22Rv1 (cell line): Measurements from ENCODE around the gene TJP3.

Experiments used
- H3K27ac ChIP-seq: fragments of 450-650 bp; 2 replicates; pipeline ENCODE4 v1.5.1; 2017
- ZFX ChIP-seq: fragments of 450-650 bp; IDR thresholded peaks from 2 replicates; pipeline ENCODE4 v1.6.1; 2017; ENCODE audit warnings: antibody characterized with exemption, borderline replicate concordance
- TF ChIP-seq, protein P1 (sequence below): fragments of 450-650 bp; IDR thresholded peaks from 2 replicates; pipeline ENCODE4 v1.5.1; 2017; ENCODE audit warnings: mild to moderate bottlenecking

The TJP3 gene

DNA sequence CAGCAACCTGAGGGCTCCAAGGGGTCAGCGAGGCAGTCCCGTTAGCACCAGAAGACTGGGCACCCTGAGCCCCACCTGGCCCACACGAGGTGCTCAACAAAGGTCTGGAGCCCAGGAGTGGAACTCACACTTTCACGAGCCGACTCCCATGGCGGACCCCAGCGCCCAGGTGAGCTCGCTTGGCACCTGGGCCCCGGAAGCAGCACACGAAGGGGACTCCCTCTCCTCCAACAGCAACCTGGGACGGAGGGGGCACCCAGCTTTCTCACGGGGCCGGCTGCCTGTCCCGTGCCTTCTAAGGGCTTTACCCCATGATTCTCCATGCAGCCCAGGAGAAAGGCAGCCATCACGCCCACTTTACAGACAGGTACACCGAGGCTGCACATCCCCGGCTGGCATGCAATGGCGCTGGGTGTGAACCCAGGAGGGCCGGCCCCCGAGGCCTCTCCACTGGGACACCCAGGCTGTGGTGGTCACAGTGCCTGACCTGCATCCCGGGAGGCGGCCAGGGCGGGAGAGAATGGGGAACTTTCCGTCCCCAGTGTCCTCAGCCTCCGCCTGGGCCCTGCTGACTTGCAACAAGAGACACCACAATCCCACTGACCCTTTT lies 13.0 kb upstream of the TJP3 start:
- no peak for TF ChIP-seq ZFX
- TF ChIP-seq, protein P1, sequence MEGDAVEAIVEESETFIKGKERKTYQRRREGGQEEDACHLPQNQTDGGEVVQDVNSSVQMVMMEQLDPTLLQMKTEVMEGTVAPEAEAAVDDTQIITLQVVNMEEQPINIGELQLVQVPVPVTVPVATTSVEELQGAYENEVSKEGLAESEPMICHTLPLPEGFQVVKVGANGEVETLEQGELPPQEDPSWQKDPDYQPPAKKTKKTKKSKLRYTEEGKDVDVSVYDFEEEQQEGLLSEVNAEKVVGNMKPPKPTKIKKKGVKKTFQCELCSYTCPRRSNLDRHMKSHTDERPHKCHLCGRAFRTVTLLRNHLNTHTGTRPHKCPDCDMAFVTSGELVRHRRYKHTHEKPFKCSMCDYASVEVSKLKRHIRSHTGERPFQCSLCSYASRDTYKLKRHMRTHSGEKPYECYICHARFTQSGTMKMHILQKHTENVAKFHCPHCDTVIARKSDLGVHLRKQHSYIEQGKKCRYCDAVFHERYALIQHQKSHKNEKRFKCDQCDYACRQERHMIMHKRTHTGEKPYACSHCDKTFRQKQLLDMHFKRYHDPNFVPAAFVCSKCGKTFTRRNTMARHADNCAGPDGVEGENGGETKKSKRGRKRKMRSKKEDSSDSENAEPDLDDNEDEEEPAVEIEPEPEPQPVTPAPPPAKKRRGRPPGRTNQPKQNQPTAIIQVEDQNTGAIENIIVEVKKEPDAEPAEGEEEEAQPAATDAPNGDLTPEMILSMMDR, result no peak
- no peak overlapping the region for H3K27ac ChIP-seq

DNA sequence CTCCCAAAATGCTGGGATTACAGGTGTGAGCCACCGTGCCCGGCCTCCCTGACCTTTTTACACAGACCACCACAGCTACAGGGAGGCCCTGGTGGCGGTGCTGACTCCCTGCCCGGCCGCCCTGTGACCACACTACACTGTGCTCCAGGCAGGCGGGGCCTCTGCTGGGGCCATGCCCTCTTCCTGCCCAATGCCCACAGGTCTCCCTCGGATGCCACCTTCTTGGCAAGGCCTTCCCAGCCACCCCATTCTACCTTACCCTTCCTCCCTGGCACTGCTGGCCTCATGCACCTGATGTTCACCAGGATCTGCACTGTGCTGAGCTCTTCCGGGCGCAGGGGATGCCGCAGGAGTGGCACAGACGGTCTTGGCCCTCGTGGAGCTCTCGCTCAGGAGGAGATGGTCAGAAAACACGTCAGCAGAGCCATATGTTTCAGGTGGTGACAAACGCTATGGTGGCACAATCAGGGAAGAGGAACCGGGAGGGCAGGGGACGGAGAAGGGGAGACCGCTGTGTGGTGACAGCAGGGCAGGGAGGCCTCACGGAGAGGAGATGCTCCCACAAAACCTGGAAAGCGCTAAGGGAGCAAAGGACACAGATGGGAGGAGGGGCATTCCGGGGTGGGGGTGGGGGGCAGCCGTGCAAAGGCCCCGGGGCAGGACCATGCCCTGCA lies 12.1 kb upstream of the TJP3 start:
- H3K27ac ChIP-seq, result no peak overlapping the region
- TF ChIP-seq, protein P1, result no peak
- TF ChIP-seq ZFX, result no peak

DNA sequence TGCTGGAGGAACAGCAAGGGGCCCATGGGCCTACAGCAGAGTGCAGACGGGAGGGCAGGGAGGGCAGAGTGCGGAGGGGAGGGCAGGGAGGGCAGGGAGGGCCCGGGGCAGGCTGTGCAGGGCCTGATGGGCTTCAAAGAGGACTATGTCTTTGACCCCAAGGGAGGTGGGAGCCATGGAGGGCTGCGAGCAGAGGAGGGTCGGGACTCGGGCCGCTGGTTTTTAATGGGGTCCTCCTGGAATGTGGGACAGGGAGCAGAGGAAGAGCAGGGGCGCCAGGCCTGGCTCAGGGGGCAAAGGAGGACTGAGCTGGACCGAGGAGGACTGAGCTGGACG lies 11.6 kb upstream of the TJP3 start:
- TF ChIP-seq, protein P1, result no peak
- TF ChIP-seq ZFX, result no peak
- H3K27ac ChIP-seq, result no peak overlapping the region

DNA sequence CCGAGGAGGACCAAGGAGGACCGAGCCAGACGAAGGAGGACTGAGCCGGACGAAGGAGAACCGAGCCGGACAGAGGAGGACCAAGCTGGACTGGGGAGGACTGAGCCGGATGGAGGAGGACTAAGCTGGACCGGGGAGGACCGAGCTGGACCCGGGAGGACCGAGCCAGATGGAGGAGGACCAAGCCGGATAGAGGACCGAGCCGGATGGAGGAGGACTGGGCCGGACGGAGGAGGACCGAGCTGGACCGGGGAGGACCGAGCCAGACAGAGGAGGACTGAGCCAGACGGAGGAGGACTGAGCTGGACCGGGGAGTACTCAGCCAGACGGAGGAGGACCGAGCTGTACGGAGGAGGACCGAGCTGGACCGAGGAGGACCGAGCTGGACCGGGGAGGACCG lies 11.1 kb upstream of the TJP3 start:
- TF ChIP-seq, protein P1, result no peak
- no peak for TF ChIP-seq ZFX
- no peak overlapping the region for H3K27ac ChIP-seq

DNA sequence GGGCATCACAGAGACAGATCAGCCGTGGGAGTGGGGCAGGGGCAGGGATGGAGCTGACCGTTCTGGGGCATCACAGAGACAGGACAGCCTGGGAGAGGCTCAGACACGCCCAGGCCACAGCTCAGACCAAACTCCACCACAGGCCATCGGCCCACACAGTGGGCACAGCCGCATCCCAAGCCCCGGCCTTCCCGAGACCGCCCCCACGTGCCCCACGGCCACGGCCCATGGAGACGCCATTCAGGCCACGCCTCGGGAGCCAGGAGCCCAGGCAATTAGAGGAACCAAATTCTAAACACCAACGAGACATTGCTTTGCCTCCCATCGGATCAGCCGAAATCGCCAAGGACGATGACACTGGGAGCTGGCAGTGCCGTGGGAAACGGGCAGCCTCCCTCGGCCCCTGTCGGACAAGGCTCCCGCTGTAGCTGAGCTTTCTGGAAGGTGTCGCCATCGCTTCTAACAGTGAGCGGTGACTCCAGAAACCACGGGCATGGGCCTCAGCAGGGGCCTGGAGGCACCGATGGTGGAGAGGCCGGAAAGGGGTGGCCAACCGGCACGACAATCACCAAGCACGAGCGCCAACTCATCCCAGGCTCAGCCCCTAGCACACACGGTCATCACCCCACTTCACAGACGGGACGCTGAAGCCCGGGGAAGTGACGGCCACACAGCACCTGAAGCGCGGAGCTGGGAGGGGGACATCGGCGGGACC lies 10.4 kb upstream of the TJP3 start:
- H3K27ac ChIP-seq, result no peak overlapping the region
- TF ChIP-seq ZFX, result no peak
- TF ChIP-seq, protein P1, result no peak

DNA sequence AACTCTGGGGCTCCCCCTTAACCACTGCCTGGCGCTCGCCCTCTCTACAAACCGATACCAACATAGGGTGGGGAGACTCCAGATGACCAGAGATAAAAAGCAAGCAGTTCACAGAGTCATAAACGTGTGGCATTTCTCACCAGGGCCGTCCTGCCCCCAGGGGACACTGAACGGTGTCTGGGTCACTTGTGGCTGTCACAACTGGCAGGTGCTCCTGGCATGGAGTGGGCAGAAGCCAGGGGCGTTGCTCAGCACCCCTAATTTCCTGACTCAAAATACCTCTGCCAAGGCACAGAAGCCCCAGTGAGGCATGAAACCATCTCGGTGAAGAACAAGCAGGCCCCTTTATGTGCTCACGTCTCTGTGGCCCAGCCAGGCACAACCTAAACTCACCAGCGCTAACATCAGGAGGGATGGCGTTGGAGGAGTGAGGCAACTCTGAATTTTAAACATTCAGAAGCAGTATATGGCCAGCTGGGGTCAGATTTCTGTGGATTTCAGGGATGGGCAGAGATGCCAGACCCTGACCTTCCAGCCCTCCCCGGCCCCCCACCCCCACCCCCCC lies 9.7 kb upstream of the TJP3 start:
- H3K27ac ChIP-seq, result no peak overlapping the region
- TF ChIP-seq, protein P1, result no peak
